ENCODE results near the gene ZNF502. TPM values are rescaled to one million over a fixed set of nuclear protein-coding genes. Genes with fewer than 3 reads are reported as not detected.

The ZNF502 gene
- total RNA-seq, 1 experiment from 2014 or later: 0.99 TPM

DNA sequence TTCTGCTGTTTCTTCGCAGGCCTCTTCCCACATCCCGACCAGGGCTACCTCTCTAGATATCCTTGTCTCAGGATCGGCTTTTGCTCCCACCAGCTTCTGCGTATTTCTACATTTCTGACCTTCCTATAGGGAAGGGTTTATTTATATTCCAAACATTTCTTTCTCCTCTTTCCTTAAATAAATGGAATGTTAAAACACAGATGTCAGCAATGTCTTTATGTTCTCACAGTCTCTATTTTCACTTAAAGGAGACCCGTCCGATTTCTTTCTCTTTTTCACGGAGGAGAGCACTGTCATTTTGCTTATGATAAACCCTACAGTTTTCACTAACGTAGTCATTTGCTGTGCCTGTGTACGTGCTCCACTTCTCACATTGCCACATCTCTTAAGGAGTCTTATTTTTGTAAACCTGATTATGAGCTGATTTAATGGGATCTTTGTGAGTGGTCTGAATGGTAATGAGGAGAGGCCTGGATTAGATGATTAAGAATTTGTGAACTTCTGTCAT is 49.8 kb downstream of the ZNF502 start:
- Mint-ChIP-seq H3K27me3 (ENCODE audit: unreplicated experiment) (no peaks in the 10 kb centered on the region), H3K27ac (ENCODE audit: unreplicated experiment) (peak overlapping the region; percentile 79), H3K4me3 (ENCODE audit: low read depth, unreplicated experiment) (peak overlapping the region; percentile 82), H3K36me3 (ENCODE audit: insufficient read depth, unreplicated experiment) (peaks cover 44% of the 10 kb centered on the region), H3K4me1 (ENCODE audit: low read depth, unreplicated experiment) (no peaks in the 10 kb centered on the region), H3K9me3 (ENCODE audit: low read depth, unreplicated experiment) (peaks cover 8% of the 10 kb centered on the region)
- intact Hi-C loops (cut with micrococcal nuclease; ENCODE audit: unreplicated experiment): loop anchor here (5.0 kb wide), 1 partner anchor 230 kb away; no protein-coding TSS in a partner anchor
- DNase-seq: no peak
- CTCF ChIA-PET: no interaction called here
- no TSS peak for BruUV-seq (replicated peaks)
- TF ChIP-seq, protein P1, sequence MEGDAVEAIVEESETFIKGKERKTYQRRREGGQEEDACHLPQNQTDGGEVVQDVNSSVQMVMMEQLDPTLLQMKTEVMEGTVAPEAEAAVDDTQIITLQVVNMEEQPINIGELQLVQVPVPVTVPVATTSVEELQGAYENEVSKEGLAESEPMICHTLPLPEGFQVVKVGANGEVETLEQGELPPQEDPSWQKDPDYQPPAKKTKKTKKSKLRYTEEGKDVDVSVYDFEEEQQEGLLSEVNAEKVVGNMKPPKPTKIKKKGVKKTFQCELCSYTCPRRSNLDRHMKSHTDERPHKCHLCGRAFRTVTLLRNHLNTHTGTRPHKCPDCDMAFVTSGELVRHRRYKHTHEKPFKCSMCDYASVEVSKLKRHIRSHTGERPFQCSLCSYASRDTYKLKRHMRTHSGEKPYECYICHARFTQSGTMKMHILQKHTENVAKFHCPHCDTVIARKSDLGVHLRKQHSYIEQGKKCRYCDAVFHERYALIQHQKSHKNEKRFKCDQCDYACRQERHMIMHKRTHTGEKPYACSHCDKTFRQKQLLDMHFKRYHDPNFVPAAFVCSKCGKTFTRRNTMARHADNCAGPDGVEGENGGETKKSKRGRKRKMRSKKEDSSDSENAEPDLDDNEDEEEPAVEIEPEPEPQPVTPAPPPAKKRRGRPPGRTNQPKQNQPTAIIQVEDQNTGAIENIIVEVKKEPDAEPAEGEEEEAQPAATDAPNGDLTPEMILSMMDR (IDR thresholded peaks at IDR 0.05; ENCODE audit: unreplicated experiment): no peak

DNA sequence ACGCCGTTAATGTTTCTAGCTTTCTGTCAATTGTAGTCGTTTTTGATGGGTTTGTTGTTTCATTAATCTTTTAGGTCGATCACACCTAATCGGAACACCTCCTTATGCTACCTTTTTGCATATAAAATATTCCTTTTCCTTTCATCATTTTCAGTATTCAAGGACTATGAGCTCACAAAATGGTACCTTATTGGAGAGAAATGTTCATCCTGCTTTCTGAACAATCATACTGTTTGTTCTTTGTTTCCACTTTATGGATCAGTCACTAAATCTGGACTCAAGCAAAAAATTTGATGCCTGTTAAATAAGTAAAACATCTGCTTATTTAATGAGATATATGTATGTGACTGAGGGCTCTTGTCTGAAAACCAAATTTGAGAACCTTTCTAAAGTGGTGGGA is 50.2 kb downstream of the ZNF502 start:
- Mint-ChIP-seq H3K36me3 (ENCODE audit: insufficient read depth, unreplicated experiment) (peaks cover 42% of the 10 kb centered on the region), H3K4me1 (ENCODE audit: low read depth, unreplicated experiment) (no peaks in the 10 kb centered on the region), H3K27ac (ENCODE audit: unreplicated experiment) (peak overlapping the region; percentile 79), H3K27me3 (ENCODE audit: unreplicated experiment) (no peaks in the 10 kb centered on the region), H3K9me3 (ENCODE audit: low read depth, unreplicated experiment) (peaks cover 7% of the 10 kb centered on the region), H3K4me3 (ENCODE audit: low read depth, unreplicated experiment) (peak overlapping the region; percentile 82)
- BruUV-seq (replicated peaks): no TSS peak
- TF ChIP-seq, protein P1 (IDR thresholded peaks at IDR 0.05; ENCODE audit: unreplicated experiment): no peak
- CTCF ChIA-PET: no interaction called here
- intact Hi-C loops (cut with micrococcal nuclease; ENCODE audit: unreplicated experiment): loop anchor here (5.0 kb wide), 1 partner anchor 230 kb away; no protein-coding TSS in a partner anchor
- no peak for DNase-seq

DNA sequence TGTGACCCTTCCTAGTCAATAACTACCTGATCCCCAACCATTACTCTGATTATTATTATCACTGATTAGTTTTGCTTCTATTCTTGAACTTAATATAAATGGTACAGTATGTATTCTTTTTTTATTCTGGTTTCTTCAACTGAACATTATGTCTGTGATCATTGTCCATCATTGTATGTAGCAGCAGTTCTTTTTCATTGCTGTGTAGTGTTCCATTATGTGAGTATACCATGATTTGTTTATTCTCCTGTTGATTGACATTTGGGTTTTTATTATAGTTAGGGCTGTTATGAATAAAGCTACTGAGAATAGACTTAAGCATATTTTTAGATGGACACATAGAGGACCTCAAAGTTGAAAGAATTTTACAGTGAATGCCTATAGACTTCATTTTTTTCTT is 51.8 kb downstream of the ZNF502 start:
- H3K27me3 Mint-ChIP-seq (ENCODE audit: unreplicated experiment): no peaks in the 10 kb centered on the region
- no peak overlapping the region for H3K4me3 Mint-ChIP-seq (ENCODE audit: low read depth, unreplicated experiment)
- intact Hi-C loops (cut with micrococcal nuclease; ENCODE audit: unreplicated experiment): loop anchor here (5.0 kb wide), 1 partner anchor 232 kb away; no protein-coding TSS in a partner anchor
- BruUV-seq (replicated peaks): no TSS peak
- peaks cover 37% of the 10 kb centered on the region for H3K36me3 Mint-ChIP-seq (ENCODE audit: insufficient read depth, unreplicated experiment)
- CTCF ChIA-PET: no interaction called here
- DNase-seq: no peak
- peaks cover 4% of the 10 kb centered on the region for H3K9me3 Mint-ChIP-seq (ENCODE audit: low read depth, unreplicated experiment)
- no peak overlapping the region for H3K27ac Mint-ChIP-seq (ENCODE audit: unreplicated experiment)
- H3K4me1 Mint-ChIP-seq (ENCODE audit: low read depth, unreplicated experiment): no peaks in the 10 kb centered on the region
- TF ChIP-seq, protein P1 (IDR thresholded peaks at IDR 0.05; ENCODE audit: unreplicated experiment): no peak

DNA sequence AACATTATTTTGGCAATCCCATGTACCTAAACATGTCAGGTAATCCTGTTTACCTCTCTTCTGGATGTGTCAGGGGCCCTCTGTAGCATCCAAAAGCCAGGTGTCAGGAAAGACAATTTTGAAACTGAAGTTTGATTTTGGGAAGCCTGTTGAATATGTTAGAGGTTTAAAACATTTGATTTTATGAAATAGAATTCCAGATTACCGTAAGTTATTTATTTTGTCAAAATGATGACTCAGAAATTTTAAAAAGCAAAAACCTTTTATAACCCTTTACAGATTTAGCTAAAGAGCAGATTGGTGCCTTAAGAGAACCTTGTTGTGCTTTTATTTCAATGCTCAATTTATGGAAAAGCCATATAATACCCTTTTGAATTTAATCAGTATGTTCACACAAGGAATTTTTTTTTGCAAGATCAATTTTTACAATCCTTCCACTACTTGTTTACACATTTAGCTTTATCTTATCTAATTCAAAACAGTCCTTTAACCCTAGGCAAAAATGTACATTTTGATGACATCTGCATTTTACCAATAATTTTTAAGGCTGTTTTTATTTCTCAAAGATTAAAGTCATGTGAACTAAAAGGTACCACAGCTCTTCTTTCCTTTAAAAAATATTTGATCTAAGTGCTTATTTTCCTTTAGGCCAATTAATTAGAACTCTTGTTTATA is 59.1 kb downstream of the ZNF502 start:
- no peak overlapping the region for H3K27ac Mint-ChIP-seq (ENCODE audit: unreplicated experiment)
- H3K27me3 Mint-ChIP-seq (ENCODE audit: unreplicated experiment): no peaks in the 10 kb centered on the region
- intact Hi-C loops (cut with micrococcal nuclease; ENCODE audit: unreplicated experiment): no loop called here
- H3K36me3 Mint-ChIP-seq (ENCODE audit: insufficient read depth, unreplicated experiment): peaks cover 14% of the 10 kb centered on the region
- no peaks in the 10 kb centered on the region for H3K4me1 Mint-ChIP-seq (ENCODE audit: low read depth, unreplicated experiment)
- TF ChIP-seq, protein P1 (IDR thresholded peaks at IDR 0.05; ENCODE audit: unreplicated experiment): no peak
- BruUV-seq (replicated peaks): no TSS peak
- peaks cover 7% of the 10 kb centered on the region for H3K9me3 Mint-ChIP-seq (ENCODE audit: low read depth, unreplicated experiment)
- no peak overlapping the region for H3K4me3 Mint-ChIP-seq (ENCODE audit: low read depth, unreplicated experiment)
- no peak for DNase-seq
- CTCF ChIA-PET: no interaction called here
